Hematopoietic multipotent progenitor cell treated with erythropoietin and hydrocortisone succinate and interleukin-3 and kit ligand, for 15 days (in vitro differentiated cells): ENCODE measurements around the gene ART3.

Experiments used
- DNase-seq: peaks from one replicate; pipeline ENCODE4 v3.0.0-alpha.2; 2015; ENCODE audit warnings: low spot score

The ART3 gene

DNA sequence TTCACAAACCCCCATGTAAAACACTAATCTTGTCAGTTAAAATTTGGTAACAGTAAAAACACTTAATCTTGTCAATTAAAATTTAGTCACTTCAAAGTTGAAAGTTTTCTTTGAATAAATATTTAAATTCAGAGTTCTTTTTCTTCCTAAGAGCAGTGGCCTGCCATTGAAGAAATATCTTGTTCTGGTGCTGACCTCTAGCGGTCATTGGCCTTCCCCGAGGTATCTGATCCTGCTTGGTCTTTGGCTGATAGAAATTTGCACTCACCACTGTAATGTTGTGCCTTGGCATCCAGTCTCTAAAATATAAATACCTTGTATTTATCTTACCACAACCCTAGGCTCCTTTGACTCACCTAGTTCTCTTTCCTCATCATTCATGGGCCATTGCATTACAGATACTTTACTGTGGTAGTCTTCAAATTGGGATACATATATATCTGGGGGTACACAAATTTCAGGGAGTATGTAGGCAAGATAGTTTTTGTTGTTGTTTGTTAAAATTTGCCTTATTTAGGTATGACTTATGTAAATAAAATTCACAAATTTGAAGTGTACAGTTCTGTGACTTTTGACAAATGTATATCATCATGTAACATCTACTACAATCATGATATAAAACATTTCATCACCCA lies 6.7 kb upstream of the ART3 start:
- peak; percentile 64 for DNase-seq

DNA sequence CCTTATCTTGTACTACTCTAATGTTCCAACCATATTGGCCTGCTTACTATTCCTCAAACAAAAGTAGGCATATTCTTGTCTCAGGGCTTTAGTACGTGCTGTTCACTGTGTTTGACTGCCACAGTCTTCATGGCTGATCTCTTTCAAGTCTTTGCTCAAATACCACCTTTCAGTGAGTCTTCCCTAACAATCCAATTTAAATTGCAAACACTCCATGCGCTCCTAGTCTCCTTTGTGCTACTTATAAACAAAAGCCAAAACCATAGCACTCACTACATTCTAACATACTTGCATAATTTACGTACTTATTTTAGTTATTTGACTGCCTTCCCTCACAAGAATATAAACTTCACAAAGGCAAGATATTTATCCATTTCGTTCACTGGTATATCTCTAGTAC lies 1.7 kb upstream of the ART3 start:
- DNase-seq, result no peak

DNA sequence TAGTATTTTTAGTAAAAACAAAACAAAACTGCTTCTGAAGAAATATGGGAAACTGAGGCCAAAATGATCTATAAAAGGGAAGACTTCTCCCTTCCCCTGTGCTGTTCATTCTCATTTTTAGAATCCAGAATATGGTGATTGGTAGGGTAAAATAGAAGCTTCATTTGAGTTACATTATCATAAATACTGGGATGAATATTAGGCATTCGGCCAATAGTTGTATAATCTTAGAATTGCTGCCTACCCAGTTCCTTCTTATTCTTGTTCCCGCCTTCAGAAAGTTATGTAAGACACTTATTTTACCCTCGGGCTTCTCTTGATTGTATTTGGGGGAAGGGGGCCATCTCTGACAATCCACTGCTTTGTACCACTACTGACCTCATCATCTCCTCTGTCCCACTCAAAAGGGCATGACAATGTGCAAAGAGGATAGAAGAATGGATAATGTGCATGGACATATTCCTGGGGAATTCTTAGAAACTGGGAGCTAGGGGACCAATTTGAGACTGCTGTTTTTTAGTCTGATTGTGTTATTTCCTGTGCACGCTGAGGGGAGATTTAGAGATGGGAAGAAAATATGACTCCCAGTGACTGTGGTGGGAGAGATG lies 588 bp downstream of the ART3 start:
- DNase-seq, result no peak

DNA sequence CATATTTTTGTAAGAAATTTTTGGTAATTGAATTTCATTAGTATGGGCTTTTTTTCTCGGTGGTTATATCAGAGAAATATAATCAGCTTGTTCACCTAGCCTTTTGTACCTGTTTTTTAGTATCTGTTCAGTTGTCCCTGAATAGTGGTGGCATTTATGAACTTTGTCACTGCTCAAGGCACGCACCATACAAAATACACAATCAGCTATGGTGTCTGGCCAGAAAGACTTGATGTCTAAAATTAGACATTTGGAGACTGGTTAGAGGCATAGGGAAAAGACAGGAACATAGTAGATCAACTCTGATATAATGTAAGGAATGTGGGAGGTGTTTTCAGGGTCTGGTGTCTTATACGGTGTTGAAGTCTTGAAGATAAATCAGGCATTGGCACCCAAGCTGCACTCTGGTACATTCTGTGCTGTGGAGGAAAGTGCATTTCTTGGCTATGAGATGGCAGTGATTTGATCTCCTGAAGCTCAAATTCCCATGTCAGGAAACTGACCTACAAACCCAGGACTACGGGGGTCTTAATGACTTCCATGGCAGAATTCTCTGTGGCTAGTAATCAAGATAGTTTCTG lies 3.6 kb downstream of the ART3 start:
- no peak for DNase-seq

DNA sequence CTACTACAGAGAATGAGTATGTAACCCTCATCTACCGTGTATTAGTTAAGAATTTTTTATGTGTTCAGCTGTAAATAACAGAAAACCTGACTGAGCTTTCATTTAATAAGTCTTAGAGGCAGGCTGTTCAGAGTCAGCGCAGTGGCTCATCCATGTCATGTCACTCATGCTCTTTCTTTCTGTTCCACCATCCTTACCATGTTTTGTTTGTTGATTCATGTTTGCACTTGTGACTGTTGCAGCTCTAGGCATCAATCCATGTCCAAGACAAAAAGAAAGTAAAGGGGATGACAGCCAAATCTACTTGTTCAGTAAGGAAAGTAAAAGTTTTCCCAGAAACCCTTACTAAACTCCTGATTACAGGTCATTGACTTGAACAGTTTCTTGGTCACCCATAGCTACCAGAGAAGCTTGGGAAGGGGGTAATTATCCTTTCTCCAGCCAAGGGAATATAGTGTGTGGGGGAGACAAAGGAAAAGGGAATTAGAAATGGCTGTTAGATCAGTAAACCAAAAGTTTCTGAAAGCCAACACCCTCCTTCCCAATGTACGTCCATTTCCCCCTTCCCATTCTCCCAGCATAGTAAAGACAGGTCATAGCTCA lies 9.0 kb downstream of the ART3 start:
- no peak for DNase-seq

DNA sequence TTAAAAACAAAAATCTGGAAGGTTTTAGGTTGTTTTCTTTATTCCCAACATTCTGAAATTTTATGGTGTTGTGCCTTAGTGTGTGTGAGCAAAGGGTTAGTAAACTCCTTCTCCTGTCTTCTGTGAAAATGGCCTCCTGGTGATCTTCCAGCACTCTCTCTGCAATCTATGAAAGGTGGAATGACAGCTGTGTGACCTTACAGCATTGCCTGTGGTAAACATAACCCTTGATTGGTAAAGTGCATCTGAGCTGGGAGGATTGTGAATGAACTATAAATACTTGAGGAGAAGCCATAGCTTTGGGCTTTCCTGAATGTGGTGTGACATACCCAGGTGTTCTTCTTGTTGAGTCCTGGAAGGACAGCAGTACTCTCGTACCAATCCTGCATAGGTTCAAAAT lies 10.0 kb downstream of the ART3 start:
- no peak for DNase-seq

DNA sequence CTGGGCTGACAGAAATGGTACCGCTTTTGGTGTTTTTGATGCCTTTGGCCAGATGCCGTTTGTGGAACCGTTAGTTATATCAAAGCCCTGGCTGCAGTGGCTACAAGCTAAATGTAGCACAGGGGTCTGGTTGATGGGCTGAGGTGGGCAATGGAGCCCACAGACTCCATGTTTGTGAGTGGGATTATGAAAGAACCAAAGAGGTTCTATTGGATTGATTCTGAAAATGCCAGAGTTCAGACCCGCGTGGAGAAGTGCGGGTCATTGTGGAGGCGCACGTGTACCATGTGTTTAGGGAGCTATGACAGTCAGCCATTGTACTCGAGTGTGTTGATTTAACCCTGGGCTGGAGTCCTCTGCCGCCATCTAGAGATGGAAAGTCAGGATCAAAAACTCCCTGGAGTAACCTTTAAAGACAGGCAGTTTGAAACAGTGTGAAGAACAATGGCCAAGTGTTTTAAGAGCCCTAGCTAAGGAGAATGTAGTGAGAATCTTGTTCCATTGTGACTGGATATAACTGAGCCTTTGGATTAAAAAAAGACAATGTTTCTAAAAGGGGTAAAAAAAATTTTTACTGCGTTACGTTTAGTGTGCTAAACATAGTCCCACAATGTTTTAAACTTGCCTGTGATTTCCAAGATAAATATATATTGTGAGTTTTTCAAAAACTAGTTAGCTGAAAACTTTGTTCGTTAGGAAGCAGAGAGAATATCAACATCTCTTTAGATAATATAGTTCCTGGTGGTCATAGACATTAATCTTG lies 12.7 kb downstream of the ART3 start:
- DNase-seq, result no peak

DNA sequence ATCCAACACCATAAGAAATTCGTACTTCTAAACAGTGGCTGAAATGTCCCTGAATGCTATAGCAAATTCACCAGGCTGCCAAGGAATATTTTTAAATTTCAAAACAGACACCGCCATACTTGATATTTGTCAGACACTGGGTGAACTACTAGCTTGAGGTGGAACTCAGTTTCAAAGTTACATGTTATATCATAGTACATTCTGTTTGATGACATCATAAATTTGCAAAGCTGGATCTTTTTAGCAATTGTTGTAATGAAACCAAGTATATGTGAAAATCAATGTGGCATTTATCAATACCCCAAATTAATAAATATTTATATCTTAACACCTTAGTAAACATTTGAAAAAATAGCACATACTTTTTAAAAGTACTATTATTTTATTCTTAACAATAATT lies 14.2 kb downstream of the ART3 start:
- DNase-seq, result no peak

DNA sequence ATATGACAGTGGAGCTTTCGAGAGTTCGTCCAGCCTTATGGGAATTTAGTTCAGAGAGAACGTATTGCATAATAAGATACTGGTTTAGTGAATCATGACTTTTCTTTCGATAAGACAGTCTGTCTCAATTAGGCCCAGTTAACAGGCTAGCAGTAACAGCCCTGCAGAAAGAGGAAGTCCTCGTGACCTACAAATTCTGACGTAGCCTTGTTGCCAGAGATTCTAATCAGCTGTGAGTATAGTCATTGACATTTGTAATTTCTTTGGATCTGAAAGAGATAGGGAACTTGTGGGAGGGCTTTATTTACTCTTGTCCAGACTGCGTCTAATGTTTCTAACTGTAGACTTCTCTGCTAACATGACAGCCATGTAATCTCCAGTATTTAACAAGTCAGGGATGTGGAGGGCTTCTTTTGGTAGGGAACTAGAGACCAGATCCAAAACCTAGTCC lies 15.8 kb downstream of the ART3 start:
- DNase-seq, result no peak

DNA sequence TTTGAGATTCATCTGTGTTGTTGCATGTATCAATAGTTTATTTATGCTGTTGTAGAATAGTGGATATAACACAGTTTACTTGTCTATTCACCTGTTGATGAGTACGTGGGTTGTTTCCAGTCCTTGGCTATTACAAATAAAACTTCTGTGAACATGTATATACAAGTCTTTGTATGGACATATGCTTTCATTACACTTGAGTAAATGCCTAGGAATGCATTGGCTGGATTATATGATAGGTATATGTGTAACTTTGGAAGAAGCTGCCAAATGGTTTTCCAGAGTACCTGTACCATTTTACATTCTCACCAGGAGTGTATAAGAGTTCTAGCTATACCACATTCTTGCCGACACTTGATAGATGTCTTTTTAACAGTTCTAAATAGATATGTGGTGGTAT lies 16.5 kb downstream of the ART3 start:
- no peak for DNase-seq

DNA sequence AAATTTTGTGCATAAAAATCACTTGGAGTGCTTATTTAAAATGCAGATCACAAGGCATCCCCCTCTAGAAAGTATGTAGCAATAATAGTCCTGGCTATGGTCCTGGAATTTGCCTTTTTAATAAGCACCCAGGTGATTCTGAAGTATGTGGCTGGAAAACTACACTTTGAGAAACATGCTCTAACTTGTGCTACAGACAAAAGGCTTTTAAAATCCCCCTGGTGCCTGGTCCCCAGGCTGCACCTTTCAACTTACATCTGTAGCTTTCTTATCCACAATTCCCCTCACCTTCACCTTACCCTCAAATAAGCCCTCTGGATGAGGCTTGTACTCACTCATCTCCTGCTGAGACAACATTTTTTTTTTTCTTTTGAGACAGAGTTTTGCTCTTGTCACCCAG lies 21.1 kb downstream of the ART3 start:
- no peak for DNase-seq

DNA sequence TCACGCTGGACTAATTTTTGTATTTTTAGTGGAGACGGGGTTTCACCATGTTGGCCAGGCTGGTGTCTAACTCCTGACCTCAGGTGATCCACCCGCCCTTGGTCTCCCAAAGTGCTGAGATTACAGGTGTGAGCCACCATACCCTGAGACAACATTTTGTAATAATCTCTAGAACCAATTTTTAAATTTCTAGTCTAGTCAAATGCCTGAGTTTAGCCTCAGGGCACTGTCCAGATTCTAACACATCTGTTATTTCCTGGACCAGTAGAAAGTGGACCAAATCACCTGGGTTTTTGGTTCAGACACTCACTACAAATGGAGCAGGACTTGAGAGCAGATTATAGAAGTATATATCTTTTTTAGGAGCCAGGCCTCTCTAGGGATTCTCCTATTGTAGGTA lies 21.6 kb downstream of the ART3 start:
- no peak for DNase-seq

DNA sequence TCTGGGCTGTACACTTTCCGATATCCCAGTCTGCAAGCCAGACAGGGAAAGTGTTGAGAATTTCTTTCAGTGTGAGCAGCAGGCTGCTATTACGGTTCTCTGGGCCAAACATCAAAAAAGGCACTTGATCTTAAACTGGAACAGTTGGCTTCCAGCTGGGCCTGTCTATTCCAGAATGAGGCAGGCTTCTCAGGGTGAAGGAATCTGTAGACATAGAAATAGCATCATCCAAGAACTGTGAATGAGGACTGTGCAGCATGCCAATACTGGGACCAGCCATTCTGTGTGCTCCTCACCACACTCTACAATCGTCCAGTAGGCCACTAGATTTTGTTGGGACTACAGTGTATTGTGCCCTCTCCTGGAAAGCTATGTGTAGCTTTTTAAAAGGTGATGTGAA lies 31.1 kb downstream of the ART3 start:
- no peak for DNase-seq

DNA sequence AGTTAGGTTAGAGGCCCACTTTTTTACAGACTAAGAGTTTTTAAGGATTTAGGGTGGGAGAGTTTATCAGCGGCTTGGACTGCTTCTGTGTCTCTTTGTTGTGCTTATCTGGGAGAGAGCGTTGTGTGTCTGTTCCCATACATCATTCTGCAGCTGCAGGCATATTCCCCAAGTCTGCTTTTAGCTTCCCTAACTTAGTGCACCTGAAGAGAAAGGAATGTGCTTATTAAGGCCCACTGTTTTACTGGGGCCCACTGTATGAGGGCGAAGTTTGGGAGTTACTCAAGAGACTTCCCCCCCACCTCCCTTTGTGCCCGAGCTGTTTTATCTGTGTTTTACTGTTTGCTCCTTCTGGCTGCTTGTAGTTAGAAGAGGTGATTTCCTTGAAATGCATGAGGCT lies 31.9 kb downstream of the ART3 start:
- DNase-seq, result no peak

DNA sequence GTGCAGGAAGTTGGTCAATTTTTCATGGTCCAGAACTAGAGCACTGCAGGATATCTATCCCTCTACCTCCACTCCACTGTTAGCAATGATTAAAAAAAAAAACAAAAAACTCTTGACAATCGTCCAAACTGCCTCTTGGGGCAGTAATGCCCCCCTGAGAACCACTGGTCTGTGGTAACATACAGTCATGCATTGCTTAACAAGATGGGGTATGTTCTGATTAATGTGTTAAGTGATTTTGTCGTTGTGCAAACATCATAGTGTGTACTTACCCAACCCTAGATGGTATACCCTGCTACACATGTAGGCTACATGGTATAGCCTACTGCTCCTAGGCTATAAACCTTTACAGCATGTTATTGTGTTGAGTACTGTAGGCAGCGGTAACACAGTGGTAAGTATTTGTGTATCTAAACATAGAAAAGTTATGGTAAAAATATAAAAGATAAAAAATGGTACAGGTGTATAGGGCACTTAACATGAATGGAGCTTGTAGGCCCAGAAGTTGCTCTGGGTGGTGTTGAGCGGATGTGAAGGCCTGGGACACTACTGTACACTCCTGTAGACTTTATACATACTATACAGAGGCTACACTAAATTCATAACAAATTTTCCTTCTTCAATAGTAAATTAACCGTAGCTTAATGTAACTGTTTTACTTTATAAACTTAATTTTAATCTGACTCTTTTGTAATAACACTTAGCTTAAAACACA lies 34.1 kb downstream of the ART3 start:
- DNase-seq, result no peak

DNA sequence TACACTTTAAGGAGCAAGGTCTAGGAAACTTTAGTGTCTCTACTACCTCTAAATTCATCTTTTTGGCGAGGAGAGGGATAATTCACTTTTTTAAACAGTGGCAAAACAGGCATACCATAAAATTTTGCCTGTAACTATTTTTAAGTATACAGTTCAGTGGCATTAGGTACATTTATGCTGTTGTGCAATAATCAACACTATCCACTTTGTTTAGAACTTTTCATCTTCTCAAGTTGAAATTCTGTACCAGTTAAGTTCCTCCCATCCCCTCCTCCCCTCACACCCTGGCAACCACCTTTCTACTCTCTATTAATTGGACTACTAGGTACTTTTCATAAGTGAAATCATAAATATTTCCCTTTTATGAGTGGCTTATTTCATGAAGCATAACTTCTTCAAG lies 42.3 kb downstream of the ART3 start:
- DNase-seq, result no peak

DNA sequence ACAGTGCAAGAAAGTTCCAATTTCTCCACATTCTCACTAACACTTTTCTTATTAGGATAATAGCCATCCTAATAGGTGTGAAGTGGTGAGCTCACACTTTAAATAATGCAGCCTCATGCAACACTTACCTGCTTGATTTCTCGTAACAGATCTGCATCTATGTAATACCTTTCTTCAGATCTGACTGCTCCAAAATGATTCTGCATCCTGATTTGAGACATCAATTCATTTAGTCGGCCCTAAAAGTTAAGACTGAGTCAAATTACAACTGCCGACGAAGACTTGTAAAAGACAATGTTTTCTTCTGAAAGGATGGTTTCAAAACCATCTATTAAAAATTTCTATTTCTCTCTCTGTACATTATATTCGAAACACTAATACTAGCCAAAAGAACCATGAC lies 43.0 kb downstream of the ART3 start:
- no peak for DNase-seq

DNA sequence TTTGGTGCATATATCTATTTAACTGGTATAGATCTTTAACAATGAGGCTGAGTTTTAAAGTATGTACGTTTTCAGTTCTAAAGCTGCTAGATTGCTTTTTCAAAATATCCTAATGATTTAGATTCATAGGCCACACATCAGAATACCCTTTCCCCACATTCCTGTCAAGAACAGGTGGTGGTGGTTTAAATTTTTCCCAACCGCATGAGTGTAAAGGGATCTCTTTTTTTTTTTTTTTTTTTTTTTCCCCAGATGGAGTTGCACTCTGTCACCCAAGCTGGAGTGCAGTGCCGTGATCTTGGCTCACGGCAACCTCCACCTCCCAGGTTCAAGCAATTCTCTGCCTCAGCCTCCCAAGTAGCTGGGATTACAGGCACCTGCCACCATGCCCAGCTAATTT lies 45.7 kb downstream of the ART3 start:
- DNase-seq, result no peak

DNA sequence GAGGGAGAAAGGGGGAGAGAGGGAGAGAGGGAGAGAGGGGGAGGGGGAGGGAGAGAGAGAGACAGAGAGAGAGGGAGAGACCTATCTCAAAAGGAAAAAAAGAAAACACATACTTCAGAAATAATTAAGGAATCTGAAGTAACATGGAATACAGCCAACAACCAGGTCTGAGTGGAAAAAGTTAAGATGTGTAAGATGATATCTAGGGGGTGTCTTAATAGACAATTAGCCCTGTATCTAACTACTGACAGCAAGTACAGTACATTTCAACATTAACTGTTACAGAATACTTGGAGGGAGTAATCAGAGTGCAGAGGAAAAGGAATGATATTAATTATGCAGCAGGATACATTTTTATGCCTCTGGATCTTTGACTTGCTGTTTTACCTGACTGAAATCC lies 51.3 kb downstream of the ART3 start:
- no peak for DNase-seq

DNA sequence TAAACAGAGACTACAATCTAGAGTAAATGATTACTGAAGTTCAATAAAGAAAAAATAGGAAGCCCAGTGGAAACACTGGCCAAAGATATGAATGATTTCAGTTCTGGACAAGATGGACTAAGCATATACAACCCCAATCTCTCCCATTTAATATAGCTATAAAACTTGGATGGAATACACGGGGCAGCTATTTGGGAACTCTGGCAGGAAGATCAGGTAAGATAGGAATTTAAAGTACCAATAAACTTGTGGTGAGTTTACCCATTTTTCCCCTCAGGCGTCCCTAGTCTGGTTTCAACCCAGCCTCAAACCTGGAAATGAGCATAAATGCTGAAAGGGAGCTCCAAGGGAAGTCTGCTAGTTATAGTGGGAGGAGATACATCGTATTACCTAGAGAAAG lies 53.2 kb downstream of the ART3 start:
- DNase-seq, result no peak

DNA sequence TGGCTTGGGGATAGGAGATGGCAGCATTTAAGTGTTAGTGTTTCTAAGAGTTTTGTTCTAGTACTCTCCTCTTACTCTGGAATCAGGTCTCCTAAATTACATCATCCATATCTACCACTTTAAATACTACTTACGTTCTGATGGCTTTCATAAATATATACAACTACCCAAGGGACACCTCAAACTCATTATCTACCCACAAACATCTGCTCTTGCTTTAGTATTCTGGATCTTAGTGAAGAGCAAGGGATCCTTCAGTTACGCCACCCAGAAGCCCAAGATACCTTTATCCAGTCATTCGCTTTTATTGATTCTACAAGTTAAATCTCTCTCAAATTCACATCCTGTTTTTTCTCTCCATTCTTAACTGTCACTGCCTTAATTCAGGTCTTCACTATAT lies 66.7 kb downstream of the ART3 start:
- DNase-seq, result no peak

DNA sequence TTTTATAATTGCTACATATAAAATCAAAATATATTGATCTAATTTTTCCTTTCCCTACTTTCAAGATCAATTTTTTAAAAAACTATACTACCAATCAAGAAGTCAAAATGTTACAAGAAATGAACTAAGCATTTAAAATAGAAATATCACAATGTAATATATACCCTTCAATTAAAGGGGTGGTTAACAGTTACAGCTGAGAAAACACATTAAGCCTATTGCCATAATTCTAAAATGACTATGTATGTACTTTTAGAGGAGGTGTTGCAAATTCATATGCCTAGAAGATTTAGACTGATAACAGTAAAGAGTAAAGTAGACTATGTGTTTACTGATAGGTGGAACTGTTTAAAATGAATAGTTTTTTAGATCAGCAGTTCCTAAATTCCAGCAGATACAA lies 70.0 kb downstream of the ART3 start:
- DNase-seq, result no peak
